HG02884 (cell line): ENCODE results near the gene MS4A14.
A peak's percentile ranks its signal among the peaks of the same experiment; 100 is the strongest.
"Not testable (repeated sequence)": the region's sequence is repeated elsewhere in the genome, so short reads cannot be mapped to it uniquely, and the experiment has no call there.

Experiments used
- ATAC-seq: cut with Tn5 transposase; IDR thresholded peaks from one replicate; pipeline ENCODE4 v1.9.1; 2021; ENCODE audit warnings: mild to moderate bottlenecking, moderate library complexity; ENCODE audit not compliant: unreplicated experiment

The MS4A14 gene

GRCh38 chr11:60396382-60396781 lies at the start of gene MS4A14:
Gene MS4A14, plus strand, starts transcription at chr11:60396459. Its CDS starts 120 bp downstream, at chr11:60396579.
- no peak for ATAC-seq

- peak; percentile 83 for ATAC-seq
Observed at GRCh38 chr11:60347084-60347797, 49.0 kb upstream of the MS4A14 start.

GRCh38 chr11:60348116-60348515 lies 48.1 kb upstream of the MS4A14 start:
- no peak for ATAC-seq

- no peak for ATAC-seq
Observed at GRCh38 chr11:60349990-60350389, 46.3 kb upstream of the MS4A14 start.

- no peak for ATAC-seq
Observed at GRCh38 chr11:60357771-60358170, 38.5 kb upstream of the MS4A14 start.

- ATAC-seq: no peak
Observed at GRCh38 chr11:60360621-60361020, 35.6 kb upstream of the MS4A14 start.

GRCh38 chr11:60362241-60362640 lies 34.0 kb upstream of the MS4A14 start:
- ATAC-seq: no peak

- peak; percentile 48 for ATAC-seq
Observed at GRCh38 chr11:60363542-60364470, 32.5 kb upstream of the MS4A14 start.

- ATAC-seq: not testable (repeated sequence)
Observed at GRCh38 chr11:60366262-60366904, 29.9 kb upstream of the MS4A14 start.

GRCh38 chr11:60367009-60367408 lies 29.2 kb upstream of the MS4A14 start:
- ATAC-seq: peak; percentile 72

GRCh38 chr11:60367896-60368295 lies 28.4 kb upstream of the MS4A14 start:
- ATAC-seq: no peak

GRCh38 chr11:60370252-60370810 lies 25.9 kb upstream of the MS4A14 start:
- ATAC-seq: no peak

- ATAC-seq: no peak
Observed at GRCh38 chr11:60370811-60371298, 25.4 kb upstream of the MS4A14 start.

- no peak for ATAC-seq
Observed at GRCh38 chr11:60371386-60371785, 24.9 kb upstream of the MS4A14 start.

GRCh38 chr11:60371854-60372253 lies 24.4 kb upstream of the MS4A14 start:
- ATAC-seq: no peak

- no peak for ATAC-seq
Observed at GRCh38 chr11:60372767-60373166, 23.5 kb upstream of the MS4A14 start.

- no peak for ATAC-seq
Observed at GRCh38 chr11:60375316-60375715, 20.9 kb upstream of the MS4A14 start.

- no peak for ATAC-seq
Observed at GRCh38 chr11:60376601-60377000, 19.7 kb upstream of the MS4A14 start.

- ATAC-seq: peak; percentile 49
Observed at GRCh38 chr11:60377401-60378136, 18.7 kb upstream of the MS4A14 start.

- peak; percentile 92 for ATAC-seq
Observed at GRCh38 chr11:60378354-60378753, 17.9 kb upstream of the MS4A14 start, which contains the start of gene MS4A7. Gene MS4A7, plus strand, starts transcription at chr11:60378532. Its CDS starts 4,610 bp downstream, at chr11:60383142.
